ENCODE data around the gene FAM89A. TPM values are rescaled to one million over a fixed set of nuclear protein-coding genes. Genes with fewer than 3 reads are reported as not detected.

The FAM89A gene
- total and polyA plus RNA-seq, 9 of the 15 experiments (the other 6 are each of a cell fraction or from before 2014, with no cell fraction given): 8.7 to 66.2 (median 43.3) TPM

DNA sequence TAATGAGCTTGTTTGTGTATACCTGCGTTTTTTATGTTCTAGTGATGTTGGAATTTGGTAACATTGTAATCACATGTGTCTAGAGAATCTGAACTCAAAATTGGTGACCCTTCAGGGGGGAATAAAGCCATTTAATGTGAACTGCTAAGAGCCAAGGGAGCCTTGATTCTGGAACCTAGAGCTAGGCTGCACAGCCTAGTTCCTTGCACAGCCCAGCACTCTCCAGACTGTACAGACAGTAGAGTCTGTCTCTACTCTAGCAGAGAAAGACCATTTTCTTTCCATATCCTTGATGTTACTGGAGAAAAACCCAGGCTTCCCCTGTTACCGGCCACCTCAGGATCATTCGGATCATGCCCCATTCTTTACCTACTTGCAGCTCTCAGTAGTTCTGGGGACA lies 52.6 kb downstream of the FAM89A start:
- Histone ChIP-seq H3K36me3 (ENCODE audit: control insufficient read depth, insufficient read depth, low read length) (peaks cover 73% of the 10 kb centered on the region), H4K20me1 (replicated peaks; ENCODE audit: control insufficient read depth, insufficient read depth, low read length) (no peaks in the 10 kb centered on the region; the same call in 1 of the 2 replicates), H3K4me3 (no peak overlapping the region), H3K9me1 (ENCODE audit: control insufficient read depth, insufficient read depth, low read length) (no peaks in the 10 kb centered on the region), H3K4me2 (ENCODE audit: insufficient read depth, low read length) (no peak overlapping the region), H3K27me3 (ENCODE audit: control insufficient read depth in 2 of 2, insufficient read depth in 2 of 2, low read length in 2 of 2) (no peaks in the 10 kb centered on the region), H3K79me2 (ENCODE audit: control insufficient read depth, insufficient read depth, low read length) (peaks cover 57% of the 10 kb centered on the region), H3K4me1 (replicated peaks in 1 of 2; ENCODE audit: control insufficient read depth in 2 of 2, insufficient read depth in 2 of 2, low read length in 2 of 2) (peaks cover 9 to 38% of the 10 kb centered on the region in 2 experiments), H3K9me3 (replicated peaks; ENCODE audit: control insufficient read depth, insufficient read depth, low read depth, low read length) (no peaks in the 10 kb centered on the region), H3K9ac (ENCODE audit: insufficient read depth in 1 of 2, low read depth in 2 of 2, low read length in 2 of 2) (no peak overlapping the region), H2AFZ (ENCODE audit: low read depth, low read length) (no peak overlapping the region), H3K27ac (ENCODE audit: extremely low read depth, low read depth, low read length) (no peak overlapping the region)
- WGBS (ENCODE audit: insufficient coverage, low coverage, missing lambda C conversion rate): 80% methylated on average over 3 of the region's 3 CpGs
- CTCF ChIA-PET (ENCODE audit: low intra/inter-chr PET ratio): no interaction called here
- in situ Hi-C loops (cut with MboI): no loop called here
- TF ChIP-seq MEF2A (IDR thresholded peaks at IDR 0.05; ENCODE audit: control insufficient read depth, low read depth, low read length) (no peak), PATZ1 (CRISPR knock-in tag; IDR thresholded peaks at IDR 0.05; ENCODE audit: borderline replicate concordance) (no peak), POLR2A (conservative IDR thresholded peaks at IDR 0.05) (no peak)
- intact Hi-C loops (cut with micrococcal nuclease): loop anchor here (10.0 kb wide), 1 partner anchor 347 kb away; the partner anchor contains the start of genes EXOC8 and SPRTN
- FAIRE-seq (no peak), ATAC-seq (no peak), DNase-seq (ENCODE audit: extremely low read depth in 1 of 4, low spot score in 3 of 4) (no peak)
- POLR2A ChIA-PET: interaction anchor here (0.7 kb wide), 1 partner anchor 592 kb away, joined by 3 read pairs; no protein-coding TSS in a partner anchor
- BruUV-seq (replicated peaks): no TSS peak

DNA sequence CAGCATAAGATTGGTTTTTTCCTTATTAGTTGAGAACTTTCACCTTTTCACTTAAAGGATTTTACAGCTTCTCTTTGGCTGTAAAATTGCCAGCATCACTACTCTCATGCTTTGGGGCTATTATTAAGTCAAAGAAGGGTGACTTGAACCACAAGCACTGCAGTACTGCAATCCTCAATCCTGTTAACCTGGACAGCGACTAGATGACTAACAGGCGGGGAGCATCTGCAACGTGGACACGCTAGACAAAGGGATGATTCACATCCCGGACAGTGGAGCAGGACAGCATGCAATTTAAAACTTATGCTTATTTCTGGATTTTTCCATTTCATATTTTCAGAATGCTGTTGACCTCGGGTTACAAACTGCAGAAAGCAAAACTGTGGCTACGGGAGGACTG lies 53.1 kb downstream of the FAM89A start:
- peaks cover 61% of the 10 kb centered on the region for H3K79me2 ChIP-seq (ENCODE audit: control insufficient read depth, insufficient read depth, low read length)
- in situ Hi-C loops (cut with MboI): no loop called here
- H4K20me1 ChIP-seq (replicated peaks; ENCODE audit: control insufficient read depth, insufficient read depth, low read length): no peaks in the 10 kb centered on the region; the same call in 1 of the 2 replicates
- WGBS (ENCODE audit: insufficient coverage, low coverage, missing lambda C conversion rate): 59% methylated on average over 7 of the region's 7 CpGs
- intact Hi-C loops (cut with micrococcal nuclease): loop anchor here (10.0 kb wide), 1 partner anchor 348 kb away; the partner anchor contains the start of genes EXOC8 and SPRTN
- no peak overlapping the region for H3K27ac ChIP-seq (ENCODE audit: extremely low read depth, low read depth, low read length)
- H3K4me1 ChIP-seq (replicated peaks in 1 of 2; ENCODE audit: control insufficient read depth in 2 of 2, insufficient read depth in 2 of 2, low read length in 2 of 2): peaks cover 9 to 41% of the 10 kb centered on the region in 2 experiments
- H2AFZ ChIP-seq (ENCODE audit: low read depth, low read length): no peak overlapping the region
- ATAC-seq: no peak
- peak in 1 of 4 experiments; percentile 37 for DNase-seq (ENCODE audit: extremely low read depth in 1 of 4, low spot score in 3 of 4)
- no peak overlapping the region; a peak in 1 of 4 replicates for H3K9ac ChIP-seq (ENCODE audit: insufficient read depth in 1 of 2, low read depth in 2 of 2, low read length in 2 of 2)
- no peak overlapping the region for H3K4me3 ChIP-seq
- no peaks in the 10 kb centered on the region for H3K9me1 ChIP-seq (ENCODE audit: control insufficient read depth, insufficient read depth, low read length)
- H3K9me3 ChIP-seq (replicated peaks; ENCODE audit: control insufficient read depth, insufficient read depth, low read depth, low read length): no peaks in the 10 kb centered on the region
- no peak overlapping the region for H3K4me2 ChIP-seq (ENCODE audit: insufficient read depth, low read length)
- no TSS peak for BruUV-seq (replicated peaks)
- H3K27me3 ChIP-seq (ENCODE audit: control insufficient read depth in 2 of 2, insufficient read depth in 2 of 2, low read length in 2 of 2): no peaks in the 10 kb centered on the region
- CTCF ChIA-PET (ENCODE audit: low intra/inter-chr PET ratio): no interaction called here
- no peak for FAIRE-seq
- POLR2A ChIA-PET: no interaction called here
- peaks cover 73% of the 10 kb centered on the region for H3K36me3 ChIP-seq (ENCODE audit: control insufficient read depth, insufficient read depth, low read length)
- no peak for TF ChIP-seq RHOXF2B (CRISPR knock-in tag; conservative IDR thresholded peaks at IDR 0.05)
- no peak for TF ChIP-seq XRCC5 (IDR thresholded peaks at IDR 0.05; ENCODE audit: low read depth, low read length)
- no peak for TF ChIP-seq ZBTB2 (IDR thresholded peaks at IDR 0.05)
- no peak for TF ChIP-seq RBM17 (IDR thresholded peaks at IDR 0.05; ENCODE audit: borderline replicate concordance, low read depth, low read length)
- TF ChIP-seq GTF2E2 (tag; IDR thresholded peaks at IDR 0.05): no peak
- TF ChIP-seq SRSF7 (optimal IDR thresholded peaks at IDR 0.05; ENCODE audit: low read depth, low read length): no peak
- peak; percentile 73; the same call in 1 of the 2 replicates for TF ChIP-seq HMBOX1 (IDR thresholded peaks at IDR 0.05)
- TF ChIP-seq JUN (IDR thresholded peaks at IDR 0.05; ENCODE audit: borderline replicate concordance, low read depth, low read length): no peak
- no peak for TF ChIP-seq JUN (CRISPR knock-in tag; IDR thresholded peaks at IDR 0.05; ENCODE audit: borderline replicate concordance)

Data from K562 (cell line).